Measurements from ENCODE around the gene C22orf42. TPM values are rescaled to one million over a fixed set of nuclear protein-coding genes. Genes with fewer than 3 reads are reported as not detected.
A peak's percentile ranks its signal among the peaks of the same experiment; 100 is the strongest.

The C22orf42 gene
- not detected for total RNA-seq

- no peak within 1 kb of the TSS for H3K27ac ChIP-seq
- no peaks in the 10 kb centered on the region for H3K4me1 ChIP-seq (ENCODE audit: control insufficient read depth in 1 of 2, low read depth in 2 of 2)
- H3K36me3 ChIP-seq, result no peaks in the 10 kb centered on the region
- H3K27me3 ChIP-seq (replicated peaks; ENCODE audit: insufficient read depth), result no peaks in the 10 kb centered on the region
- no peak for DNase-seq (ENCODE audit: low spot score)
- no peak for ATAC-seq (ENCODE audit: insufficient number of reproducible peaks, low FRiP score, low read depth)
- H3K9me3 ChIP-seq, result no peaks in the 10 kb centered on the region
- H3K4me3 ChIP-seq, result no peak within 1 kb of the TSS
- TF ChIP-seq CTCF (IDR thresholded peaks at IDR 0.05), result no peak
Observed at GRCh38 chr22:32158712-32159533, at the start of gene C22orf42. C22orf42 (minus strand) TSS chr22:32159303; CDS start chr22:32159215, 88 bp downstream.

- H3K27me3 ChIP-seq (replicated peaks; ENCODE audit: insufficient read depth), result no peaks in the 10 kb centered on the region
- H3K4me3 ChIP-seq, result no peak overlapping the region
- no peak for ATAC-seq (ENCODE audit: insufficient number of reproducible peaks, low FRiP score, low read depth)
- no peaks in the 10 kb centered on the region for H3K4me1 ChIP-seq (ENCODE audit: control insufficient read depth in 1 of 2, low read depth in 2 of 2)
- H3K36me3 ChIP-seq, result no peaks in the 10 kb centered on the region
- no peak for DNase-seq (ENCODE audit: low spot score)
- no peak for TF ChIP-seq CTCF (IDR thresholded peaks at IDR 0.05)
- no peaks in the 10 kb centered on the region for H3K9me3 ChIP-seq
- H3K27ac ChIP-seq, result no peak overlapping the region
Observed at GRCh38 chr22:32208681-32209080, 49.6 kb upstream of the C22orf42 start.

GRCh38 chr22:32207971-32208480, 48.9 kb upstream of the C22orf42 start:
- Histone ChIP-seq H3K4me1 (ENCODE audit: control insufficient read depth in 1 of 2, low read depth in 2 of 2) (no peaks in the 10 kb centered on the region), H3K4me3 (no peak overlapping the region), H3K9me3 (no peaks in the 10 kb centered on the region), H3K27me3 (replicated peaks; ENCODE audit: insufficient read depth) (no peaks in the 10 kb centered on the region), H3K27ac (no peak overlapping the region), H3K36me3 (no peaks in the 10 kb centered on the region)
- DNase-seq (ENCODE audit: low spot score) (no peak), ATAC-seq (ENCODE audit: insufficient number of reproducible peaks, low FRiP score, low read depth) (no peak)
- no peak for TF ChIP-seq CTCF (IDR thresholded peaks at IDR 0.05)

GRCh38 chr22:32206774-32207758, 48.0 kb upstream of the C22orf42 start:
- Histone ChIP-seq H3K36me3 (no peaks in the 10 kb centered on the region), H3K27ac (no peak overlapping the region), H3K4me3 (no peak overlapping the region), H3K4me1 (ENCODE audit: control insufficient read depth in 1 of 2, low read depth in 2 of 2) (no peaks in the 10 kb centered on the region), H3K9me3 (no peaks in the 10 kb centered on the region), H3K27me3 (replicated peaks; ENCODE audit: insufficient read depth) (no peaks in the 10 kb centered on the region)
- DNase-seq (ENCODE audit: low spot score) (no peak), ATAC-seq (ENCODE audit: insufficient number of reproducible peaks, low FRiP score, low read depth) (no peak)
- peak; percentile 10 for TF ChIP-seq CTCF (IDR thresholded peaks at IDR 0.05)

Data from thoracic aorta (tissue), 2 donors.